Tibial nerve (tissue), 4 donors: Measurements from ENCODE around the gene TEC.

Source experiments
- CTCF ChIP-seq, 5 experiments: fragments of 200-600 bp in 3 of 5; fragments of 450-650 bp in 2 of 5; sonication (generic) in 3 of 5; IDR thresholded peaks; one replicate each; pipeline ENCODE4 v1.5.1; 2016 to 2019; ENCODE audit warnings: antibody characterized with exemption in 5 of 5, mild to moderate bottlenecking in 3 of 5, moderate library complexity in 2 of 5
- EP300 ChIP-seq, 2 donors: sonication (generic); formaldehyde crosslinking; IDR thresholded peaks; one replicate each; pipeline ENCODE4 v1.6.1; 2017; ENCODE audit warnings: antibody characterized with exemption in 2 of 2, mild to moderate bottlenecking in 1 of 2

- TF ChIP-seq CTCF (IDR thresholded peaks at IDR 0.05) (no peak), EP300 (IDR thresholded peaks at IDR 0.05) (no peak)
Observed at GRCh38 chr4:48138936-48139335, 130.7 kb downstream of the TEC start.
